Epithelial cell of esophagus (primary cell): ENCODE results near the gene ZNF445.
"Not testable (repeated sequence)": the region's sequence is repeated elsewhere in the genome, so short reads cannot be mapped to it uniquely, and the experiment has no call there.

Experiments
- DNase-seq: peaks from one replicate; pipeline ENCODE4 v3.0.0; 2010; ENCODE audit warnings: low read depth
- H3K4me3 ChIP-seq: 2 replicates; pipeline ENCODE4 v1.5.1; 2011; ENCODE audit warnings: mild to moderate bottlenecking, low read length, control low read depth
- TF ChIP-seq, protein P1 (sequence below): IDR thresholded peaks from 2 replicates; pipeline ENCODE4 v1.5.1; 2011; ENCODE audit warnings: low read depth, mild to moderate bottlenecking, low read length, control low read depth, inconsistent platforms; ENCODE audit not compliant: insufficient read depth; ENCODE audit errors: missing control alignments

Gene ZNF445

DNA sequence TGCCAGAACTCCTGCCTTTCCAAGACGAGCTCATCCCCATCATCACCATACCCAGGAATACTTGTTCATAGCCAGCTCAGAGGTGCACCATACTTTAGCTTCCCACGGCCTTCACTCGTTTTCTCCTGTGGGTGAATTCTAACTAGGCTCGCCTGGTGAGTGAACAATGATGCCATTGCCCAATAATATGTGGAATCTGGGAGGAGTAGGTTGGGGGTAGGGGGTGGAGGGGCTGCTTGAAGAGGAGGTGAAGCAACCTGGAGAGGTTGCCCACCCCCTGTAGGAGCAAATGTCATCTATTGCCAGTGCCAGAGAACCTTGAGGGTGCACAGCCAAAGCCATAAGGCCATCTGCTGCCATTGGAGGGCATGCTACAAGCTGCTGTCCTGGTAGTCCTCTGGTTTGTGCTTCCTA lies 592 bp upstream of the ZNF445 start:
- no peak for DNase-seq
- TF ChIP-seq, protein P1, sequence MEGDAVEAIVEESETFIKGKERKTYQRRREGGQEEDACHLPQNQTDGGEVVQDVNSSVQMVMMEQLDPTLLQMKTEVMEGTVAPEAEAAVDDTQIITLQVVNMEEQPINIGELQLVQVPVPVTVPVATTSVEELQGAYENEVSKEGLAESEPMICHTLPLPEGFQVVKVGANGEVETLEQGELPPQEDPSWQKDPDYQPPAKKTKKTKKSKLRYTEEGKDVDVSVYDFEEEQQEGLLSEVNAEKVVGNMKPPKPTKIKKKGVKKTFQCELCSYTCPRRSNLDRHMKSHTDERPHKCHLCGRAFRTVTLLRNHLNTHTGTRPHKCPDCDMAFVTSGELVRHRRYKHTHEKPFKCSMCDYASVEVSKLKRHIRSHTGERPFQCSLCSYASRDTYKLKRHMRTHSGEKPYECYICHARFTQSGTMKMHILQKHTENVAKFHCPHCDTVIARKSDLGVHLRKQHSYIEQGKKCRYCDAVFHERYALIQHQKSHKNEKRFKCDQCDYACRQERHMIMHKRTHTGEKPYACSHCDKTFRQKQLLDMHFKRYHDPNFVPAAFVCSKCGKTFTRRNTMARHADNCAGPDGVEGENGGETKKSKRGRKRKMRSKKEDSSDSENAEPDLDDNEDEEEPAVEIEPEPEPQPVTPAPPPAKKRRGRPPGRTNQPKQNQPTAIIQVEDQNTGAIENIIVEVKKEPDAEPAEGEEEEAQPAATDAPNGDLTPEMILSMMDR = no peak
- H3K4me3 ChIP-seq = peak overlapping the region; percentile 82

DNA sequence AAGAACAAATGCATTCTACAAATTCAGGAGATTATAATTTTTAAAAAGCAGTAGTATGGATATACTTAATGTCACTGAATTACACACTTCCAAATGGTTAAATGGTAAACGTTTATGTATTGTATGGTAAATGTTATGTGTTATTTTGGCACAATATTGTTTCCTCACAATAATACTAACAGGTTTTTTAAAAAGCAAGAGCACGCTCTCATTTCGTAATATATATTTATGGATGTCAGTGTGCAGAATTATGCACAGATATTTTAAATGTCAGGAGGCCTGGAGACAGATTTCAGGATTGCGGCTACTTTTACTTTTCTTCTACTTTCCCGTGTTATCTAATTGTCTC lies 533 bp downstream of the ZNF445 start:
- TF ChIP-seq, protein P1 = no peak
- H3K4me3 ChIP-seq = peak overlapping the region; percentile 82
- DNase-seq = no peak

GRCh38 chr3:44476181-44476611 lies 1.3 kb downstream of the ZNF445 start:
- peak; percentile 4 for DNase-seq
- H3K4me3 ChIP-seq = peak overlapping the region; percentile 82

DNA sequence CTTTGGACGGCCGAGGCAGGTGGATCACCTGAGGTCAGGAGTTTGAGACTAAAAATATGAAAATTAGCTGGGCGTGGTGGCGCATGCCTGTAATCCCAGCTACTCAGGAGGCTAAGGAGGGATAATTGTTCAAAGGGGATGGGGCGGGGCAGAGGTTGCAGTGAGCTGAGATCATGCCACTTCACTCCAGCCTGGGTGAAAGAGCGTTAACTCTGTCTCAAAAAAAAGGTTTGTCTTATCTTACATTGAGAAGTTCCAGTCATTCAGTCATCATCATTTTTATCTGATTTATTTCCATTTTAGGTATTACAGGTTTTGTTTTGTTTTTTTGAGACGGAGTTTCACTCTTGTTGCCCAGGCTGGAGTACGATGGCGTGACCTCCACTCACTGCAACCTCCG lies 2.6 kb downstream of the ZNF445 start:
- H3K4me3 ChIP-seq, DNase-seq: not testable (repeated sequence)

More at GRCh38 chr3:44476181-44476611, 1.3 kb downstream of the ZNF445 start:
- TF ChIP-seq, protein P1 = no peak

GRCh38 chr3:44470430-44470829 lies 7.0 kb downstream of the ZNF445 start:
- no peak overlapping the region for H3K4me3 ChIP-seq
- DNase-seq = no peak
- TF ChIP-seq, protein P1 = no peak

- TF ChIP-seq, protein P1 = no peak
- H3K4me3 ChIP-seq = no peak overlapping the region
- DNase-seq = no peak
These were observed 7.6 kb downstream of the ZNF445 start for GRCh38 chr3:44469914-44470313.

GRCh38 chr3:44468572-44469520 lies 8.6 kb downstream of the ZNF445 start:
- peak; percentile 73 for DNase-seq
- TF ChIP-seq, protein P1 = no peak
- H3K4me3 ChIP-seq = no peak overlapping the region

DNA sequence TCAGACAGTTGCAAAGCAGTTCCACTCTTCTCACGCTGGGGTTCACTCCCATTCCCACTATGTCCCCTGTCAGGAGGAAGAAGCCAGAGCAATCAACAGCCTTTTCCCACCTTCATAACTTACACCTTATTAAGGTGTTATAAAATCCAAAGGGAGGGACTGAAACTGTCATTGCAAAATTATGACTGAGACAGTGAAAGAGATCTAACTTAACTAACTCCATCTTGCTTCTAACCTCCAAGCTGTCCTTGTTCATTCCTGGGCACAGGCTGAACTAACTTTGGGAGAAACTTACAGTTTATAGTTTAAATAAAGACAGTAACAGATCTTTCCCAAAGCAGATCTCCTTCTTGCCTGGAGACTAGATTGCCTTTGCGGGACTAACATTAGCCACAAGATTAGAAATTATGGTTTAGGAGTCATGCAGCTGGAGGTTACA lies 9.4 kb downstream of the ZNF445 start:
- not testable (repeated sequence) for DNase-seq, H3K4me3 ChIP-seq
